Measurements from ENCODE around the gene CRLF3. TPM values are rescaled to one million over a fixed set of nuclear protein-coding genes. Genes with fewer than 3 reads are reported as not detected.
A peak's percentile ranks its signal among the peaks of the same experiment; 100 is the strongest.
"Not testable (repeated sequence)": the region's sequence is repeated elsewhere in the genome, so short reads cannot be mapped to it uniquely, and the experiment has no call there.

CRLF3 gene
- total RNA-seq, 3 donors from 2014 or later, result 15.4 to 18.7 (median 17.7) TPM

DNA sequence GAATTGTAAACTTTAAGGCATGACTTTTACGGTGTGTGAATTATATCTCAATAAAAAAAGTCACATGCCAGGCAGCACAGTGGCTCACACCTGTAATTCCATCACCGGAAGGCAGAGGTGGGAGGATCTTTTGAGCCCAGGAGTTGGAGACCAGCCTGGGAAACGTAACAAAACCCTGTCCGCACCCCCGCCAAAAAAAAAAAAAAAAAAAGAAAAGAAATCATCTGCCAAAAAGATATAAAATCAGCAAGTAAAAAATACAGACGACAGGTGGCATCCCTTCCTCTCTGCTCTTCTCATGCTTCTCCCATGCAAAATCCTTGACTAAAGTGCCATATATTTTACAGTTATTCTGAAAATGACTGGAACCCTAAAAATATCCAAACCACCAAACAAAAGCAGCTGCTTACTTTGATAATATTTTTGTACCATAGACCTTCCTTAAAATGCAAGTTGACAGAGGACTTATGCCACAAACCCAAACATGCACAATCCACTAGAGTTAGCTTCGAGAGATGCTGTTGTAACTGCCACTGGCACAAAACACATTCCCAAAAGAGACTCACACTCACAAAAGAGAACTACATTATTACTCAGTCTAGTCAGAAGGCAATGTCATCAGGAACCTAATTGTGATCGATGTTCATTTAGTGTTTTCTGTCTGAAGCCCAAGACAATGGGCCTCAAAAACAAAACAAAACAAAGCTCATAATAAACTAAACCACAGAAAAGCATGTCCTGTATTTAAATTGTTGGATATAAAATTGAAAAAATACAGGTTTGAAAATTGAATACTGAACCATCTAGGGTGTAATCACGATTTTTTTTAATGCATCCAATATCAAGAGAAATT lies 2.4 kb downstream of the CRLF3 start:
- no peak for DNase-seq (ENCODE audit: low spot score in 2 of 2)
- H3K27ac ChIP-seq, result no peak overlapping the region
- TF ChIP-seq POLR2A (IDR thresholded peaks at IDR 0.05), result no peak
- TF ChIP-seq CTCF (IDR thresholded peaks at IDR 0.05), result no peak
- TF ChIP-seq POLR2AphosphoS5 (IDR thresholded peaks at IDR 0.05), result no peak
- H3K36me3 ChIP-seq, result no peaks in the 10 kb centered on the region
- no peaks in the 10 kb centered on the region for H3K9me3 ChIP-seq
- H3K27me3 ChIP-seq, result no peaks in the 10 kb centered on the region
- intact Hi-C loops (cut with DNase I; ENCODE audit: low total_unique reads), result no loop called here
- no peak overlapping the region for H3K4me3 ChIP-seq
- no peaks in the 10 kb centered on the region for H3K4me1 ChIP-seq

DNA sequence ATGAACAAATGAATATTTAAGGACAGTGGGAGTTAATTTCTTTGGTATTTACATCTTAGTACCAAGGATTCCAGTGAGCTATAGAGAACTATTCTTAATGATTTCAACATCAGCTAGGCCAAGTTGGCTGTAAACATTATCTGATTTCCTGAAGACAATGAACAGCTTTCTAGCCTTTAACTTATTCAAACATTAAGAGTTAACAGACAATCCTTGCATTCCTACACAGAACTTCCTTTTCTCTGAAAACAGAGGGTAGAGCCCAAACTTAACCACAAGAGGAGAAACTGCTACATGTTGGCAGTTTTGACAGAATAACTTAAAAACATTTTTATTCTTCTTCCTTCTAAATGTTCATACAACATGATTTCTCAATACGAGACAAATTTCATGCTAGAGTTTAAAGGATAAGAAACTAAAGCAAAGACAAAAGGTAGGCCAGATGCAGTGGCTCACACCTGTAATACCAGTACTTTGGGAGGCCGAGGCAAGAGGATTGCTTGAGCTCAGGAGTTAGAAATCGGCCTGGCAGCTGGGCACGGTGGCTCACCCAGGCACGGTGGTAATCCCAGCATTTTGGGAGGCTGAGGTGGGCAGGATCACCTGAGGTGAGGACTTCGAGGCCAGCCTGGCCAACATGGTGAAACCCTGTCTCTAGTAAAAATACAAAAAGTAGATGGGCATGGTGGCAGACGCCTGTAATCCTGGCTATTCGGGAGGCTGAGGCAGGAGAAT lies 4.4 kb downstream of the CRLF3 start:
- TF ChIP-seq CTCF (IDR thresholded peaks at IDR 0.05) (no peak), POLR2AphosphoS5 (IDR thresholded peaks at IDR 0.05) (no peak), POLR2A (IDR thresholded peaks at IDR 0.05) (no peak)
- no peaks in the 10 kb centered on the region for H3K4me1 ChIP-seq
- H3K27ac ChIP-seq, result peak overlapping the region; percentile 42 to 50
- H3K36me3 ChIP-seq, result no peaks in the 10 kb centered on the region
- H3K9me3 ChIP-seq, result no peaks in the 10 kb centered on the region
- H3K27me3 ChIP-seq, result no peaks in the 10 kb centered on the region
- DNase-seq (ENCODE audit: low spot score in 2 of 2), result no peak
- no peak overlapping the region for H3K4me3 ChIP-seq
- intact Hi-C loops (cut with DNase I; ENCODE audit: low total_unique reads), result no loop called here

- no peaks in the 10 kb centered on the region for H3K27me3 ChIP-seq
- intact Hi-C loops (cut with DNase I; ENCODE audit: low total_unique reads), result no loop called here
- no peak for TF ChIP-seq POLR2AphosphoS5 (IDR thresholded peaks at IDR 0.05)
- TF ChIP-seq POLR2A (IDR thresholded peaks at IDR 0.05), result no peak
- TF ChIP-seq CTCF (IDR thresholded peaks at IDR 0.05), result no peak
Measured at GRCh38 chr17:30816165-30816564, 8.3 kb downstream of the CRLF3 start.

GRCh38 chr17:30814860-30815259 lies 9.6 kb downstream of the CRLF3 start:
- H3K4me1 ChIP-seq, result not testable (repeated sequence)

More at GRCh38 chr17:30816165-30816564, 8.3 kb downstream of the CRLF3 start:
- no peaks in the 10 kb centered on the region for H3K4me1 ChIP-seq
- H3K27ac ChIP-seq, result no peak overlapping the region
- no peaks in the 10 kb centered on the region for H3K9me3 ChIP-seq
- no peak overlapping the region for H3K4me3 ChIP-seq
- DNase-seq (ENCODE audit: low spot score in 2 of 2), result no peak
- H3K36me3 ChIP-seq, result no peaks in the 10 kb centered on the region

DNA sequence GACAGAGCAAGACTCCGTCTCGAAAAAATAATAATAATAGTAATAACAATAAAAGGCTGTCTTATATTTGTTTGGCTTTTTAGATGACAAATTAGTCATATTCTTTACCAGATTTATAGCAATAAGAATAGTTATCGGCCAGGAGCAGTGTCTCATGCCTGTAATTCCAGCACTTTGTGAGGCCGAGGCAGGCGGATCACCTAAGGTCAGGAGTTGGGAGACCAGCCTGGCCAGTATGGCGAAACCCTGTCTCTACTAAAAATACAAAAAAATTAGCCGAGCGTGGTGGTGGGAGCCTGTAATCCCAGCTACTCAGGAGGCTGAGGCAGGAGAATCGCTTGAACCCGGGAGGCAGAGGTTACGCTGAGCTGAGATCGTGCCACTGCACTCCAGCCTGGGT lies 10.3 kb downstream of the CRLF3 start:
- intact Hi-C loops (cut with DNase I; ENCODE audit: low total_unique reads); H3K4me1 ChIP-seq; H3K9me3 ChIP-seq: not testable (repeated sequence)

More at GRCh38 chr17:30814860-30815259, 9.6 kb downstream of the CRLF3 start:
- H3K9me3 ChIP-seq; H3K4me3 ChIP-seq; H3K27me3 ChIP-seq; H3K27ac ChIP-seq; DNase-seq (ENCODE audit: low spot score in 2 of 2); intact Hi-C loops (cut with DNase I; ENCODE audit: low total_unique reads); H3K36me3 ChIP-seq: not testable (repeated sequence)

More for the DNA sequence above, 10.3 kb downstream of the CRLF3 start:
- not testable (repeated sequence) for DNase-seq (ENCODE audit: low spot score in 2 of 2); H3K27me3 ChIP-seq; H3K4me3 ChIP-seq; H3K36me3 ChIP-seq
- H3K27ac ChIP-seq, result peak overlapping the region in 1 of 2 donors; percentile 78
